B cell (primary cell): Measurements from ENCODE around the gene FMNL1. TPM values are rescaled to one million over a fixed set of nuclear protein-coding genes. Genes with fewer than 3 reads are reported as not detected.
A peak's percentile ranks its signal among the peaks of the same experiment; 100 is the strongest.

ENCODE experiments used
- ATAC-seq: fragments of 200-7000 bp; cut with Tn5 transposase; one replicate; pipeline ENCODE4 v1.10.0; 2021; ENCODE audit warnings: low read depth, mild to moderate bottlenecking, moderate number of reproducible peaks, moderate library complexity
- CTCF ChIA-PET: fragments of 350-600 bp; sonication (Branson Sonifier 250); formaldehyde crosslinking; loops from one replicate; lab custom pipeline; 2021; ENCODE audit warnings: antibody characterized with exemption, inconsistent platforms; lab: Charles Lee
- POLR2A ChIA-PET: fragments of 350-600 bp; sonication (Branson Sonifier 250); formaldehyde crosslinking; loops from one replicate; lab custom pipeline; 2021; ENCODE audit warnings: antibody characterized with exemption; lab: Charles Lee
- DNase-seq: peaks from one replicate; pipeline ENCODE4 v3.0.0; 2013
- H2AFZ ChIP-seq: 2 replicates; pipeline ENCODE4 v1.6.1; 2012; ENCODE audit warnings: mild to moderate bottlenecking, low read depth, low read length; ENCODE audit not compliant: insufficient read depth, poor library complexity, severe bottlenecking
- H3K27ac ChIP-seq, 2 donors: 1 replicate in 1 of 2; 2 replicates in 1 of 2; pipeline ENCODE4 v1.5.1; 2012 to 2013; ENCODE audit warnings: low read length in 2 of 2, mild to moderate bottlenecking in 2 of 2, moderate library complexity in 1 of 2
- H3K27me3 ChIP-seq, 4 experiments: fragments of 200-600 bp in 1 of 4; sonication (generic) in 1 of 4; replicated peaks in 1 of 4; 1 replicate in 2 of 4; 2 replicates in 2 of 4; pipeline versions ENCODE4 v1.6.1 to v1.7.0; 2013 to 2016; ENCODE audit warnings: low read length in 3 of 4, mild to moderate bottlenecking in 2 of 4, mixed read lengths in 1 of 4, moderate library complexity in 1 of 4; ENCODE audit not compliant: insufficient read depth in 4 of 4, control insufficient read depth in 3 of 4; ENCODE audit errors: control extremely low read depth in 1 of 4
- H3K36me3 ChIP-seq, 2 experiments: replicated peaks in 1 of 2; 1 replicate in 1 of 2; 2 replicates in 1 of 2; pipeline versions ENCODE4 v1.6.1 to v1.7.1; 2013; ENCODE audit warnings: low read length in 1 of 2; ENCODE audit not compliant: insufficient read depth in 2 of 2, control insufficient read depth in 1 of 2; ENCODE audit errors: control extremely low read depth in 1 of 2, extremely low read depth in 1 of 2
- H3K4me1 ChIP-seq, 2 donors: fragments of 200-600 bp in 1 of 2; sonication (generic) in 1 of 2; 1 replicate in 1 of 2; 2 replicates in 1 of 2; pipeline versions ENCODE4 v1.5.1 to v1.6.1; 2013 to 2017; ENCODE audit warnings: low read length in 2 of 2; ENCODE audit not compliant: control insufficient read depth in 2 of 2, insufficient read depth in 2 of 2
- H3K4me2 ChIP-seq: replicated peaks from 2 replicates; pipeline ENCODE3; 2012; ENCODE audit warnings: mild to moderate bottlenecking, low read depth, low read length; ENCODE audit not compliant: poor library complexity, severe bottlenecking
- H3K4me3 ChIP-seq, 5 experiments: fragments of 200-600 bp in 1 of 5; sonication (generic) in 1 of 5; 1 replicate in 3 of 5; 2 replicates in 2 of 5; pipeline versions ENCODE4 v1.5.1 to v1.7.0; 2011 to 2016; ENCODE audit warnings: low read length in 4 of 5, mild to moderate bottlenecking in 4 of 5, low read depth in 2 of 5, control low read depth in 1 of 5, moderate library complexity in 1 of 5; ENCODE audit not compliant: insufficient read depth in 1 of 5; ENCODE audit errors: control extremely low read depth in 1 of 5, extremely low read depth in 1 of 5
- H3K79me2 ChIP-seq: fragments of 200-600 bp; sonication (generic); one replicate; pipeline ENCODE4 v1.6.0; 2016; ENCODE audit warnings: low read length; ENCODE audit not compliant: control insufficient read depth, insufficient read depth
- H3K9ac ChIP-seq: fragments of 200-600 bp; sonication (generic); 2 replicates; pipeline ENCODE4 v1.6.1; 2017; ENCODE audit warnings: mild to moderate bottlenecking, low read length, moderate library complexity
- H3K9me3 ChIP-seq, 3 donors: one replicate each; pipeline versions ENCODE4 v1.6.1 to v1.7.1; 2013; ENCODE audit warnings: low read length in 2 of 3; ENCODE audit not compliant: control insufficient read depth in 2 of 3, insufficient read depth in 1 of 3; ENCODE audit errors: control extremely low read depth in 1 of 3
- H4K20me1 ChIP-seq: 2 replicates; pipeline ENCODE4 v1.6.0; 2012; ENCODE audit warnings: mild to moderate bottlenecking, low read length; ENCODE audit not compliant: insufficient read depth, control insufficient read depth, poor library complexity, severe bottlenecking
- H3K27ac Mint-ChIP-seq: one replicate; pipeline ENCODE4 v1.8.0; 2021; ENCODE audit warnings: mixed read lengths
- H3K27me3 Mint-ChIP-seq: one replicate; pipeline ENCODE4 v1.8.0; 2021; ENCODE audit warnings: mixed read lengths
- H3K4me1 Mint-ChIP-seq: one replicate; pipeline ENCODE4 v1.8.0; 2021; ENCODE audit warnings: mixed read lengths
- H3K4me3 Mint-ChIP-seq: one replicate; pipeline ENCODE4 v1.8.0; 2021; ENCODE audit warnings: mixed read lengths
- H3K9me3 Mint-ChIP-seq: one replicate; pipeline ENCODE4 v1.8.0; 2022; ENCODE audit warnings: mixed read lengths; ENCODE audit not compliant: insufficient read depth
- EZH2 ChIP-seq: IDR thresholded peaks from 2 replicates; pipeline ENCODE4 v1.6.1; 2012; ENCODE audit warnings: borderline replicate concordance, low read depth, mild to moderate bottlenecking, moderate library complexity, low read length; ENCODE audit not compliant: insufficient read depth, poor library complexity, severe bottlenecking
- WGBS: methylation state at CpG from one replicate; pipeline ENCODE4 v1.1.5; 2013; ENCODE audit warnings: missing lambda C conversion rate; ENCODE audit not compliant: insufficient coverage; 5-methylcytosine and 5-hydroxymethylcytosine counted together
- intact Hi-C: fragments of 100-400 bp; cut with micrococcal nuclease; formaldehyde crosslinking; loops from one replicate; pipeline ENCODE4 v1.10.0; 2022
- polyA plus RNA-seq: library from polyadenylated mRNA; depleted of rRNA; stranded (reverse); fragments of >200 nt; gene quantifications from 2 replicates; pipeline ENCODE4 v1.2.3, GENCODE V29; 2012
- total RNA-seq, 2 donors: library from RNA; stranded (reverse); fragments of 120-200 nt in 1 of 2; gene quantifications; 1 replicate in 1 of 2; 2 replicates in 1 of 2; pipeline versions ENCODE4 v1.2.3 to v1.2.4, GENCODE V29; 2013 to 2022
- TF ChIP-seq, protein P1 (sequence below): fragments of 200-600 bp; IDR thresholded peaks from one replicate; pipeline ENCODE4 v1.8.0; 2022; ENCODE audit warnings: antibody characterized with exemption, mild to moderate bottlenecking

The FMNL1 gene
- total and polyA plus RNA-seq, 2 donors (not counting 1 experiment from before 2014, with no cell fraction given), result 386 to 663 TPM

DNA sequence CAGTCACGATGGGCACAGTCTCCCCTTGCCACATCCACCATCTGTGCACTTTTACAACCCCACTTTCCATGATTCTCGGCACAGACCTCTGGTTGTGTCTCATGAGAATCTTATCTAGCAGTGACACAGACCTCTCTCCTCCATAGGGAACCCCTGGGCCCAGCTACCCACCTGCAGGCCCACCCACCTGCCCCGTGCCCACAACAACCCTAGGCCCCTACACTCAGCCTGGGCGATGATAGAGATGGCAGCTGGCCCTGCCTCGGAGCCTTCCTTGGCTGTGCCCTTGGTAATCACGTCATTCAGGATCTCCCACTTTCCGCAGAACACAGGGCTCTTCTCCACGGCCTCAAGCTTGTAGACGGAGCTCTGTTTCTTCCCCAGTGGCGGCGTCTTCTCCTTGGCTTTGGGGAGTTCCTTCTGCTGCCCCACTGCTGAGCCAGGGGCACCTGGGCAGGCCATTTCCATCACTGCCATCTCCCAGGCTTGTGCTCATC lies 68.6 kb downstream of the FMNL1 start:
- Mint-ChIP-seq H3K4me3 (no peak overlapping the region), H3K27ac (peak overlapping the region; percentile 15), H3K9me3 (no peaks in the 10 kb centered on the region), H3K27me3 (no peaks in the 10 kb centered on the region), H3K4me1 (peaks cover 49% of the 10 kb centered on the region)
- H2AFZ ChIP-seq, result no peak overlapping the region
- H3K36me3 ChIP-seq, result peaks cover 3 to 78% of the 10 kb centered on the region in 2 experiments
- H3K79me2 ChIP-seq, result peaks cover 80% of the 10 kb centered on the region
- H3K27me3 ChIP-seq, result no peaks in the 10 kb centered on the region
- H3K4me2 ChIP-seq, result peak overlapping the region; percentile 10
- H3K4me1 ChIP-seq, result peaks cover 48 to 53% of the 10 kb centered on the region in 2 donors
- 97% methylated on average over 11 of the region's 11 CpGs for whole genome bisulfite sequencing
- TF ChIP-seq, protein P1, sequence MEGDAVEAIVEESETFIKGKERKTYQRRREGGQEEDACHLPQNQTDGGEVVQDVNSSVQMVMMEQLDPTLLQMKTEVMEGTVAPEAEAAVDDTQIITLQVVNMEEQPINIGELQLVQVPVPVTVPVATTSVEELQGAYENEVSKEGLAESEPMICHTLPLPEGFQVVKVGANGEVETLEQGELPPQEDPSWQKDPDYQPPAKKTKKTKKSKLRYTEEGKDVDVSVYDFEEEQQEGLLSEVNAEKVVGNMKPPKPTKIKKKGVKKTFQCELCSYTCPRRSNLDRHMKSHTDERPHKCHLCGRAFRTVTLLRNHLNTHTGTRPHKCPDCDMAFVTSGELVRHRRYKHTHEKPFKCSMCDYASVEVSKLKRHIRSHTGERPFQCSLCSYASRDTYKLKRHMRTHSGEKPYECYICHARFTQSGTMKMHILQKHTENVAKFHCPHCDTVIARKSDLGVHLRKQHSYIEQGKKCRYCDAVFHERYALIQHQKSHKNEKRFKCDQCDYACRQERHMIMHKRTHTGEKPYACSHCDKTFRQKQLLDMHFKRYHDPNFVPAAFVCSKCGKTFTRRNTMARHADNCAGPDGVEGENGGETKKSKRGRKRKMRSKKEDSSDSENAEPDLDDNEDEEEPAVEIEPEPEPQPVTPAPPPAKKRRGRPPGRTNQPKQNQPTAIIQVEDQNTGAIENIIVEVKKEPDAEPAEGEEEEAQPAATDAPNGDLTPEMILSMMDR, result no peak
- no peak for TF ChIP-seq EZH2
- DNase-seq (no peak), ATAC-seq (no peak)
- peaks cover 76% of the 10 kb centered on the region for H4K20me1 ChIP-seq
- CTCF ChIA-PET, result interaction anchor here (0.7 to 2.5 kb wide), 4 partner anchors 13 to 95 kb away, joined by 3 to 13 read pairs (median 4); no protein-coding TSS in a partner anchor
- no peaks in the 10 kb centered on the region for H3K9me3 ChIP-seq
- intact Hi-C loops, result loop anchor here (2.0 kb wide), 1 partner anchor 16 kb away; no protein-coding TSS in a partner anchor
- peak overlapping the region in 1 of 2 donors; percentile 32 for H3K27ac ChIP-seq
- POLR2A ChIA-PET, result no interaction called here
- no peak overlapping the region for H3K4me3 ChIP-seq
- no peak overlapping the region for H3K9ac ChIP-seq

DNA sequence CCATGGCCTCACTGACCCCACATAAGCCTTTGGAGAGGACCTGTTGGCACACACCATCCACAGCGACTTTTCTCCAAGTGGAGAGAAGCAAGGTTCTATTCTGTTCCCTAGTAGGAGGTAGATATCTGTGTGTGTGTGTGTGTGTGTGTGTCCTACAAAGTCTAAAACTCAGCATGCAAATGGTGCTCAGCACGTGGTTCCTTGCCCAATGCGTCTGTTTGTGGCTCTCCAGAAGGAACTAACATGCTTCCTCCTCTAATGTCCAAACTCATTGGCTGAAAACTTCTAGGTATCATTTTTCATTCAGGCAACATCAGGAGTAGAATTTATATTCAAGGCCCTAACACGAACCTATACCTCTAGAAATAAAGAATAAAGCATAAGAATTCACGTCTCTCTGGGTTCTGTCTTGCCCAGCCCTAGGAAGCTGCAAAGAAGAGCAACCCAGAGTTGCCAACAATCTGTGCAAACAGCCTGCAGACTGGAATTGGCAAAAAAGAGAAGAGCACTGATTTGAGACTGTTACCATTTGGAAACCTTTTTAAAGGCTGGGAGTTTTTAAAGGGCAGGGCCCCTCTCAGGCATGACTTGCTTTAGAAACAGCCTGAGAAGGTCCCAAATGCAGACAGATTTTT lies 69.6 kb downstream of the FMNL1 start:
- ChIA-PET POLR2A (interaction anchor here (0.7 to 1.3 kb wide), 2 partner anchors 26 to 39 kb away, joined by 3 read pairs; partner anchors contain the start of gene MAP3K14), CTCF (interaction anchor here (0.6 to 5.4 kb wide), 5 partner anchors 9 to 25 kb away, joined by 3 to 37 read pairs (median 3); partner anchors contain the start of gene MAP3K14)
- Histone ChIP-seq H3K4me1 (peaks cover 58 to 63% of the 10 kb centered on the region in 2 donors), H3K9ac (no peak overlapping the region), H3K79me2 (peaks cover 87% of the 10 kb centered on the region), H2AFZ (no peak overlapping the region), H3K27ac (peak overlapping the region in 1 of 2 donors; percentile 32), H3K9me3 (peaks cover 0 to 3% (median 0%) of the 10 kb centered on the region in 3 donors), H4K20me1 (peaks cover 81% of the 10 kb centered on the region), H3K27me3 (no peaks in the 10 kb centered on the region), H3K4me3 (no peak overlapping the region), H3K4me2 (peak overlapping the region; percentile 33), H3K36me3 (peaks cover 3 to 69% of the 10 kb centered on the region in 2 experiments)
- Mint-ChIP-seq H3K4me1 (peaks cover 58% of the 10 kb centered on the region), H3K27ac (peak overlapping the region; percentile 86), H3K27me3 (no peaks in the 10 kb centered on the region), H3K4me3 (peak overlapping the region; percentile 43), H3K9me3 (no peaks in the 10 kb centered on the region)
- intact Hi-C loops, result loop anchor here (2.0 kb wide), 1 partner anchor 16 kb away; no protein-coding TSS in a partner anchor
- WGBS, result 48% methylated on average over 3 of the region's 5 CpGs
- TF ChIP-seq, protein P1, result no peak
- no peak for TF ChIP-seq EZH2
- DNase-seq, result peak; percentile 52
- peak; percentile 12 for ATAC-seq
